Activated T-helper 2 cell treated with anti-CD3 and anti-CD28 coated beads, Interferon-gamma antibody, Interleukin-2, Interleukin-4, amounts not matched to agents 10 μg/mL and 5 μg/mL and 100 μg/mL, durations not matched to agents 14 hours and 24 hours and 36 hours (primary cell): ENCODE results near the gene ZFPM1. TPM values are rescaled to one million over a fixed set of nuclear protein-coding genes. Genes with fewer than 3 reads are reported as not detected.

Experiments
- DNase-seq: peaks from one replicate; pipeline ENCODE4 v3.0.0; 2021; ENCODE audit warnings: low spot score
- H3K27ac Mint-ChIP-seq: one replicate; pipeline ENCODE4 v1.8.0; 2021; ENCODE audit warnings: mixed read lengths
- H3K27me3 Mint-ChIP-seq: one replicate; pipeline ENCODE4 v1.8.0; 2021; ENCODE audit warnings: low read depth, mixed read lengths
- H3K36me3 Mint-ChIP-seq: one replicate; pipeline ENCODE4 v1.8.0; 2021; ENCODE audit warnings: low read depth, mixed read lengths
- H3K4me1 Mint-ChIP-seq: one replicate; pipeline ENCODE4 v1.8.0; 2021; ENCODE audit warnings: low read depth, mixed read lengths
- H3K4me3 Mint-ChIP-seq: one replicate; pipeline ENCODE4 v1.8.0; 2021; ENCODE audit warnings: low read depth, mild to moderate bottlenecking, moderate library complexity, mixed read lengths
- H3K9me3 Mint-ChIP-seq: one replicate; pipeline ENCODE4 v1.8.0; 2021; ENCODE audit warnings: mixed read lengths
- intact Hi-C: fragments of 100-400 bp; cut with micrococcal nuclease; formaldehyde crosslinking; loops from one replicate; pipeline ENCODE4 v1.15.1; 2023
- total RNA-seq: library from RNA; stranded (reverse); gene quantifications from 2 replicates; pipeline ENCODE4 v1.2.3, GENCODE V29; 2022

ZFPM1 gene
- total RNA-seq, 1 donor from 2014 or later: 14.5 TPM

DNA sequence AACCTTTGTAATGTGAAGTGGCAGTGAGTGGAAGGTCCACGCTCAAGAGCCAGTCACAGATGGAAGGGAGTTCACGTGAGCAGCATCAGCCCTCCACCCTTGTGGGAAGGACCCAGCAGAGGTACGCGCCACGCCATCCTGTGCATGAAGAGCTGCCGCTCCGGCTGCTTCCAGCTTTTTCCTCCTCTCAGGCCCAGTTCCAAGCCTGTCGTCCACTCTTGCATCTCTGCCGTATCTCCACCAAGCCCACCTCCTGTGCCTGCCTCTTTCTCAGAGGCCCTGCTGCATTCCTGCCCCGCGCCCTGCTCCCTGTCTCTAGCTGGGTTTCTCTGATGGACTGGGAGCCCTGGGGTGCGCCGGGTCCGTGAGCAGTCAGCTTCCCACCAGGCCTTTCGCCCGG is 127.3 kb downstream of the ZFPM1 start:
- Mint-ChIP-seq H3K27me3 (no peaks in the 10 kb centered on the region), H3K9me3 (no peaks in the 10 kb centered on the region), H3K27ac (no peak overlapping the region), H3K36me3 (peaks cover 66% of the 10 kb centered on the region), H3K4me1 (peaks cover 11% of the 10 kb centered on the region), H3K4me3 (no peak overlapping the region)
- no peak for DNase-seq
- intact Hi-C loops: no loop called here

DNA sequence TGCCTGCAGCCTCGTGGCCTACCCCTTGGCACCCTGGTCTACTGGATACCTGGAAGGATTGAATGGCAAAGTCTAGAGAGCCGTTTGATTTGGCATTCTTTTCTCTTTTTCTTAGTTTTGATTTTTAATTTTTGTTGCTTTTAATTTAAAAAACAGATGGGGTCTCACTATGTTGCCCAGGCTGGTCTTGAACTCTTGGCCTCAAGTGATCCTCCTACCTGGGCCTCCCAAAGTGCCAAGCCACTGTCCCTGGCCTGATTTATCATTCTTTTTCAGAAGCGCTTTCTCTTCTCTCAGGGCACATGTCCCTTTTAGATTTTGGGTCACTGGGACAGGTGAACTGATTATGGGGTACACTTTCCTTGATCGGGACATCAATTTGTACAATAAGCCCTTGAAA is 128.0 kb downstream of the ZFPM1 start:
- no peaks in the 10 kb centered on the region for H3K27me3 Mint-ChIP-seq
- H3K9me3 Mint-ChIP-seq: no peaks in the 10 kb centered on the region
- peaks cover 69% of the 10 kb centered on the region for H3K36me3 Mint-ChIP-seq
- no peak overlapping the region for H3K27ac Mint-ChIP-seq
- H3K4me1 Mint-ChIP-seq: peaks cover 15% of the 10 kb centered on the region
- no peak overlapping the region for H3K4me3 Mint-ChIP-seq
- intact Hi-C loops: no loop called here
- no peak for DNase-seq

DNA sequence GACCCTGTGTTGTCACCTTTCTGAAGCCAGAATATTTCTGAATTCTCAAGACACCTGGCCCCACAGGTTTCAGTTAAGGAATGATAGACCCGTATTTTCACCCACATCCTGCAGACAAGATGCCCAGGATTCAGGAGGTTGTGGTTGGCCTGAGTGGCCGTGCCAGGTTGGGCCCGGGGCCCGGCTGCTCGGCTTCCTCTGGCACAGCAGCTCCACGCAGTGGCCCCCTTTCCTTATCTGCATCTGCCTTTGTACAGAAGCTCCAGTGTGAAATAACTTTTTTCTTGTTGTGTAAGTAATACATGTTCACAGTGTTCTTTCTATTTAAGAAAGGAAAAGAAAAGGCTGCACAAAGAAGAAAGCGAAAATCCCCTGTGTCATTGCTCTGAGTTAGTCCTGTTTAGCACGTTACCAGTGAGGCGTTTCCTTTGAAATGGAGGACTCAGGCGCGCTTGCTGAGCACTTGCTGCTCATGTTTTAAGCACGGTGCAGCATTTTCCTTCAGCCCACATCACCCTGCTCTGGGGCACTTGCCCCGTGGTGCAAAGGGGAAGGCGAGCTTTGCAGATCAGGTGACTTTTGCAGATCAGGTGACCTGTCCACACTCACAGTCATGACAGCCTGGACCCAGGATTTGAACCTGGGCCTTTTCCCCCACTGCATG is 130.0 kb downstream of the ZFPM1 start:
- peaks cover 25% of the 10 kb centered on the region for H3K4me1 Mint-ChIP-seq
- intact Hi-C loops: no loop called here
- H3K36me3 Mint-ChIP-seq: peaks cover 67% of the 10 kb centered on the region
- no peak overlapping the region for H3K27ac Mint-ChIP-seq
- no peaks in the 10 kb centered on the region for H3K27me3 Mint-ChIP-seq
- H3K4me3 Mint-ChIP-seq: no peak overlapping the region
- no peak for DNase-seq
- H3K9me3 Mint-ChIP-seq: no peaks in the 10 kb centered on the region

DNA sequence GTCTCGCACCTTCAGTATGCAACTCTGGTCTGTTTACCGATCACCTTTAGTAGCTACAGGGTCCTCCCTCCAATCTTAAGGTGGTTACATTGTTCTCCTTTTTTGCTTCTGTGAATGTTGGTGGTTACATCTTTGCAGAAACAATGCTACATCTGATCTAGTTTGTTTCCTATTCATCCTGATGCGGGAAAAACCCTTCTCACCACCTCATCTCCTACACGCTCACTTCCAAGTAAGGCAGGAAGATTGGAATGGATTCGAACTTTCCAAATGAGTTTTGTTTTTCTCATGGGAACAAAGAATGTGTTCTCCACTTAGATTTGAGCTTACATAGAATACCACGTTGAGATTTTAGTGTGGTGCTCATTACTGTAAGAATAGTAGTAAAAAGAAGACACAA is 131.6 kb downstream of the ZFPM1 start:
- intact Hi-C loops: no loop called here
- peak overlapping the region; percentile 72 for H3K27ac Mint-ChIP-seq
- H3K4me1 Mint-ChIP-seq: peaks cover 41% of the 10 kb centered on the region
- H3K9me3 Mint-ChIP-seq: no peaks in the 10 kb centered on the region
- H3K27me3 Mint-ChIP-seq: no peaks in the 10 kb centered on the region
- H3K4me3 Mint-ChIP-seq: no peak overlapping the region
- peaks cover 73% of the 10 kb centered on the region for H3K36me3 Mint-ChIP-seq
- DNase-seq: no peak

DNA sequence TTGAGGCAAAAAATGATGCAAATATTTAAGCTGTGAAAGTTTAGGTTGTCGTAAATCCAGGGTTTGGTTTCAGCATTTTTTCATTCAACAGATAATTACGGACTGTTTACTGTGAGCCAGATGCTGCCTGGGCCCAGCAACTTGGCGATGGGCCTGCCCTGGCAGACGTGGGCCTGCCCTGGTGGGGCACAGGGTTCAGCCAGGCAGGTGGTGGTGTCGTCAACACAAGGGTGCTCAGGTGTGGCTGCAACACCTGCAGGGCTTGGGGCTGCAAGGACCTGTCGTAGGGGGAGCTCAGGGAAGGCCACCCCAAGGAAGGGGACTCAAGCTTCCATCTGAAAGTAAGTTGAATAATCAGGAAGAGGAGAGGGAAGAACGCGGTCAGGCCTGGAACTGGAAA is 132.2 kb downstream of the ZFPM1 start:
- Mint-ChIP-seq H3K27me3 (no peaks in the 10 kb centered on the region), H3K27ac (peak overlapping the region; percentile 67), H3K9me3 (no peaks in the 10 kb centered on the region), H3K4me1 (peaks cover 44% of the 10 kb centered on the region), H3K4me3 (no peak overlapping the region), H3K36me3 (peaks cover 73% of the 10 kb centered on the region)
- intact Hi-C loops: no loop called here
- DNase-seq: no peak

DNA sequence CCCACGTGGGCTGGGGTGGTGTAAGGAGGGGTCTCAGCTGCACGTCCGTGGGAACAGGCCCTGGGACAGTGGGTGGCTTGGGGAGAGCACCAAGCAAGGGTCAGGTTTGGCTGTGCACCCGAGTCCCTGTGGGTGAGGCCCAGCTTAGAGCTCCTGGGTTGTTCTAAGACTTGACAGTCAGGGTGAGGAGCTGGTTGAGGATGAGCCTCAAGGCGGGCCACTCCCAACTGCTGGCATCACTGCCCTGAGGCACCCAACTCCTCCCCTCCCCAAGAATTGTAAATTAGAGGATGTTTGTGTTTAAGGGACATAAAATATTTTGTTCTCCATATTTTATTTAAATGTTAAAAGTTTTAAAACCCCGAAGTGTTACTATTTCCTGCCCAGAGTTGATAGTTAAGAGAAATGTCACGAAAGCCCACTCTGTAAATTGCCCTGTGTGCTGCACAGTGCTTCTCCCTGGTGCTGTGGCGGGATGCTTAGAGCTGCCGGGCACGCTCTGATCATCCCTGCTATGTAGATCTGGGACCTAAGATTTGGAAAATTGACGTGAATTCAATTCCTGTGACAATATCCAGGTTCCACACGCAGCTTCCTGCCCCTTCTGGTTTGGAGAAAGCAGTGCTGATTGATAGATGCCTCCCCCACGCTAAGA is 133.0 kb downstream of the ZFPM1 start:
- intact Hi-C loops: no loop called here
- H3K9me3 Mint-ChIP-seq: no peaks in the 10 kb centered on the region
- peaks cover 44% of the 10 kb centered on the region for H3K4me1 Mint-ChIP-seq
- H3K27me3 Mint-ChIP-seq: no peaks in the 10 kb centered on the region
- no peak for DNase-seq
- H3K4me3 Mint-ChIP-seq: no peak overlapping the region
- peak overlapping the region; percentile 67 for H3K27ac Mint-ChIP-seq
- peaks cover 71% of the 10 kb centered on the region for H3K36me3 Mint-ChIP-seq

Other genes starting within 250 kb of the ZFPM1 start
- 0.59 and 0.67 TPM in 2 replicates for gene ZNF469, start 70.3 kb upstream of the ZFPM1 start, total RNA-seq
- 93.9 and 101 TPM in 2 replicates for gene ZC3H18, start 117.1 kb downstream of the ZFPM1 start, total RNA-seq
- gene IL17C, start 185.3 kb downstream of the ZFPM1 start, total RNA-seq: not detected in 2 replicates
- gene CYBA, start 197.8 kb downstream of the ZFPM1 start, total RNA-seq: 233 and 242 TPM in 2 replicates
- 132 and 137 TPM in 2 replicates for gene MVD, start 209.8 kb downstream of the ZFPM1 start, total RNA-seq
- 2.0 and 2.3 TPM in 2 replicates for gene SNAI3, start 233.2 kb downstream of the ZFPM1 start, total RNA-seq